Islet of Langerhans (tissue), 1 donor: ENCODE data around the gene EPHA1.

Experiments
- FAIRE-seq: peaks from one replicate; lab custom pipeline; 2011; peaks lifted over from hg19 to GRCh38; lab: Jason Lieb, UNC

EPHA1 gene

DNA sequence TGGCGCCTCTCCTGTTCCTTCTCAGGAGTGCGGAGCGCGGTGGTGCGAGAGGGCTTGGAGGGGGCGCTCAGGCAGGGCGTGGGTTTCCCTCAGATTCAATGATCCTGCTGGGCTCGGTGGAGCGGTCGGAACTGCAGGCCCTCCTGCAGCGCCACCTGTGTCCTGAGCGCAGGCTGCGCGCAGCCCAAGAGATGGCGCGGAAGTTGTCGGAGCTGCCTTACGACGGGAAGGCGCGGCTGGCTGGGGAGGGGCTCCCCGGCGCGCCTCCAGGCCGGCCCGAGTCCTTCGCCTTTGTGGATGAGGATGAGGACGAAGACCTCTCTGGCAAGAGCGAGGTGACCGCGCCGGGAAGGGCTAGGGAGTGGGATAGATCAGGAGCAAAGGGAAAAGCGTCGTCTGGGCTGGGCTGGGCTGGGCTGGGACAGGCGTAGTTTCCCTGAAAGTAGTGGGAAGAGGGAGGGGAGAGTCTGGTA lies 63.2 kb downstream of the EPHA1 start:
- FAIRE-seq: no peak

DNA sequence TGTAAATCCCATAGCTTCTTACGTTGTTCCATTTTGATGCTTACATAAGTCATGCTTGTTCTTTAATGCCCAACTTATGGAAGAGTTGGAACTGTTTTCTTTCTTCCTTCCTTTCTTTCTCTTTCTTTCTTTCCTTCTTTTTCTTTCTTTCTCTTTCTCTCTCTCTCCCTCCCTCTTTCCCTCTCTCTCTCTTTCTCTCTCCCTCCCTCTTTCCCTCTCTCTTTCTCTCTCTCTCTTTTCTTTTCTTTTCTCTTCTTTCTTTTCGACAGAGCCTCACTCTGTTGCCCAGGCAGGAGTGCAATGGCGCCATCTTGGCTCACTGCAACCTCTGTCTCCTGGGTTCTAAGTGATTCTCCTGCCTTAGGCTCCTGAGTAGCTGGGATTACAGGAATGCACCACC lies 65.1 kb downstream of the EPHA1 start:
- FAIRE-seq: no peak

DNA sequence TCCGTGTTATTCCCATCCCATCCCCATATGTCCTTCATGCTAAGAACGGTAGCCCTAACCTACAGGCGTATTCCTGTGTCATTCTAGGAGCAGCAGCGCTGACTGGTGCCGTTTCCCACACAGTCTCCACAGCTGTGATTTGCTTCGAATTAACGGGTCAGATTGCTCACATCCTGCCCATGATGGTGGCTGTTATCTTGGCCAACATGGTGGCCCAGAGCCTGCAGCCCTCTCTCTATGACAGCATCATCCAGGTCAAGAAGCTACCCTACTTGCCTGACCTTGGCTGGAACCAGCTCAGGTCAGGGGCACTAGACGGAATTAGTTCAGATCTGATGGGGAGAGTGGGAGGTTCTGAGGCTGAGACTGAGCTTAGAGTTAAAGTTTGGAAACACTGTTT lies 66.8 kb downstream of the EPHA1 start:
- no peak for FAIRE-seq
